Measurements from ENCODE around the gene HNRNPA0.

GRCh38 chr5:137758121-137758520 lies 4.0 kb upstream of the HNRNPA0 start:
- TF ChIP-seq POLR2AphosphoS5 (IDR thresholded peaks at IDR 0.05; ENCODE audit: low read depth, low read length) = no peak
- no peak for TF ChIP-seq TAF1 (IDR thresholded peaks at IDR 0.05; ENCODE audit: borderline replicate concordance, insufficient read depth, low read length)
- TF ChIP-seq SIN3A (IDR thresholded peaks at IDR 0.05; ENCODE audit: borderline replicate concordance, insufficient read depth, low read length) = no peak
- no peak for TF ChIP-seq REST (IDR thresholded peaks at IDR 0.05; ENCODE audit: insufficient read depth in 1 of 2, low read depth in 2 of 2, low read length in 2 of 2)
- TF ChIP-seq FOXP2 (optimal IDR thresholded peaks at IDR 0.05; ENCODE audit: borderline replicate concordance, extremely low read depth, extremely low read length, insufficient read depth) = no peak
